ENCODE results near the gene CTLA4. TPM values are rescaled to one million over a fixed set of nuclear protein-coding genes. Genes with fewer than 3 reads are reported as not detected.

CTLA4 gene
- total RNA-seq, 1 donor from 2014 or later, result 7.9 TPM

- no peak overlapping the region for H3K4me3 ChIP-seq
- H3K36me3 ChIP-seq, result no peaks in the 10 kb centered on the region
- H3K4me1 ChIP-seq, result peaks cover 7% of the 10 kb centered on the region
- DNase-seq (ENCODE audit: extremely low spot score in 2 of 2), result no peak
- intact Hi-C loops (cut with DNase I), result no loop called here
- H3K27ac ChIP-seq, result no peak overlapping the region
- TF ChIP-seq POLR2AphosphoS5 (IDR thresholded peaks at IDR 0.05; ENCODE audit: insufficient read depth in 1 of 2, low read depth in 1 of 2) (no peak), POLR2A (IDR thresholded peaks at IDR 0.05) (no peak), CTCF (IDR thresholded peaks at IDR 0.05) (no peak)
- no peaks in the 10 kb centered on the region for H3K27me3 ChIP-seq
- H3K9me3 ChIP-seq, result no peaks in the 10 kb centered on the region
These were observed 50.7 kb downstream of the CTLA4 start for GRCh38 chr2:203918264-203918663.

GRCh38 chr2:203918839-203919238 is 51.3 kb downstream of the CTLA4 start:
- Histone ChIP-seq H3K4me3 (no peak overlapping the region), H3K27ac (no peak overlapping the region), H3K36me3 (no peaks in the 10 kb centered on the region), H3K4me1 (peaks cover 7% of the 10 kb centered on the region), H3K27me3 (no peaks in the 10 kb centered on the region), H3K9me3 (no peaks in the 10 kb centered on the region)
- TF ChIP-seq POLR2AphosphoS5 (IDR thresholded peaks at IDR 0.05; ENCODE audit: insufficient read depth in 1 of 2, low read depth in 1 of 2) (no peak), POLR2A (IDR thresholded peaks at IDR 0.05) (no peak), CTCF (IDR thresholded peaks at IDR 0.05) (no peak)
- DNase-seq (ENCODE audit: extremely low spot score in 2 of 2), result no peak
- intact Hi-C loops (cut with DNase I), result no loop called here

Other genes starting within 250 kb of the CTLA4 start
- gene CD28, start 161.1 kb upstream of the CTLA4 start, total RNA-seq, result 2.7 TPM
- gene ICOS, start 69.0 kb downstream of the CTLA4 start, total RNA-seq, result 1.7 TPM